K562 (cell line): ENCODE data around the gene UNC79. TPM values are rescaled to one million over a fixed set of nuclear protein-coding genes. Genes with fewer than 3 reads are reported as not detected.

ENCODE experiments used
- ATAC-seq: fragments of 200-7000 bp; cut with Tn5 transposase; 3 replicates; pipeline ENCODE4 v1.9.1; 2020; ENCODE audit warnings: moderate library complexity
- BruUV-seq: library from RNA; stranded (reverse); fragments of 400-500 nt; replicated peaks from 2 replicates; lab custom pipeline; 2021; lab: Mats Ljungman, UMichigan
- CTCF ChIA-PET: fragments of 300-600 bp; formaldehyde crosslinking; extraction: SDS; loops from one replicate; lab custom pipeline; 2021; ENCODE audit warnings: low intra/inter-chr PET ratio; lab: Yijun Ruan, JAX
- POLR2A ChIA-PET: fragments of 300-600, 350-650 bp; sonication (Branson Sonifier 250); formaldehyde crosslinking; extraction: SDS; loops from one replicate; lab custom pipeline; 2021; ENCODE audit warnings: antibody characterized with exemption, inconsistent platforms; lab: Yijun Ruan, JAX
- DNase-seq, 4 experiments: peaks; one replicate each; pipeline versions ENCODE4 v3.0.0 to v3.0.0-alpha.2; 2011 to 2018; ENCODE audit warnings: low spot score in 3 of 4, mixed read lengths in 3 of 4; ENCODE audit errors: extremely low read depth in 1 of 4
- FAIRE-seq: peaks from 2 replicates; lab custom pipeline; 2011; peaks lifted over from hg19 to GRCh38; lab: Jason Lieb, UNC
- H2AFZ ChIP-seq: 2 replicates; pipeline ENCODE4 v1.6.0; 2011; ENCODE audit warnings: low read depth, low read length, control low read depth, inconsistent platforms
- H3K27ac ChIP-seq: fragments of 200-600 bp; 3 replicates; pipeline ENCODE4 v1.8.0; 2011; ENCODE audit warnings: low read depth, mild to moderate bottlenecking, control low read depth, inconsistent platforms, low read length, moderate library complexity, mixed read lengths; ENCODE audit errors: extremely low read depth
- H3K27me3 ChIP-seq, 2 experiments: fragments of 300-600 bp in 1 of 2; 2 replicates in 1 of 2; 3 replicates in 1 of 2; pipeline versions ENCODE4 v1.6.0 to v1.8.0; 2011; ENCODE audit warnings: inconsistent platforms in 2 of 2, low read length in 2 of 2, mild to moderate bottlenecking in 1 of 2, mixed read lengths in 1 of 2, moderate library complexity in 1 of 2; ENCODE audit not compliant: control insufficient read depth in 2 of 2, insufficient read depth in 2 of 2
- H3K36me3 ChIP-seq: fragments of 300-600 bp; 3 replicates; pipeline ENCODE4 v1.8.0; 2011; ENCODE audit warnings: mild to moderate bottlenecking, low read length, inconsistent platforms; ENCODE audit not compliant: control insufficient read depth, insufficient read depth
- H3K4me1 ChIP-seq, 2 experiments: fragments of 200-600 bp in 1 of 2; replicated peaks in 1 of 2; 2 replicates in 1 of 2; 3 replicates in 1 of 2; pipeline versions ENCODE4 v1.5.1 to v1.8.0; 2011; ENCODE audit warnings: inconsistent platforms in 2 of 2, low read length in 2 of 2, mild to moderate bottlenecking in 1 of 2, mixed read lengths in 1 of 2, moderate library complexity in 1 of 2; ENCODE audit not compliant: control insufficient read depth in 2 of 2, insufficient read depth in 2 of 2
- H3K4me2 ChIP-seq: 2 replicates; pipeline ENCODE4 v1.6.1; 2011; ENCODE audit warnings: low read length, control low read depth, inconsistent platforms, mixed read lengths; ENCODE audit not compliant: insufficient read depth
- H3K4me3 ChIP-seq: fragments of 200-600 bp; sonication (generic), shearing (Covaris generic); 2 replicates; pipeline ENCODE4 v1.5.1; 2016; ENCODE audit warnings: control low read depth, inconsistent platforms
- H3K79me2 ChIP-seq: fragments of 200-600 bp; 3 replicates; pipeline ENCODE4 v1.8.0; 2011; ENCODE audit warnings: low read length, inconsistent platforms; ENCODE audit not compliant: control insufficient read depth, insufficient read depth
- H3K9ac ChIP-seq, 2 experiments: 2 replicates each; pipeline versions ENCODE4 v1.6.0 to v1.6.1; 2011; ENCODE audit warnings: low read depth in 2 of 2, low read length in 2 of 2, control low read depth in 1 of 2, inconsistent platforms in 1 of 2, mild to moderate bottlenecking in 1 of 2, mixed read lengths in 1 of 2; ENCODE audit not compliant: insufficient read depth in 1 of 2
- H3K9me1 ChIP-seq: one replicate; pipeline ENCODE4 v1.6.0; 2011; ENCODE audit warnings: inconsistent platforms, mild to moderate bottlenecking, low read length, moderate library complexity; ENCODE audit not compliant: control insufficient read depth, insufficient read depth
- H3K9me3 ChIP-seq: replicated peaks from 2 replicates; pipeline ENCODE4 v1.5.1; 2011; ENCODE audit warnings: low read depth, low read length, inconsistent platforms; ENCODE audit not compliant: control insufficient read depth, insufficient read depth
- H4K20me1 ChIP-seq: replicated peaks from 2 replicates; pipeline ENCODE4 v1.6.1; 2011; ENCODE audit warnings: low read length, inconsistent platforms, mixed read lengths; ENCODE audit not compliant: control insufficient read depth, insufficient read depth
- CTBP1 ChIP-seq: fragments of 450-650 bp; IDR thresholded peaks from 2 replicates; pipeline ENCODE4 v1.6.1; 2016; ENCODE audit warnings: borderline replicate concordance
- CTCF ChIP-seq, 3 experiments: IDR thresholded peaks in 2 of 3; conservative IDR thresholded peaks in 1 of 3; 2 replicates each; pipeline ENCODE4 v1.5.1; 2011 to 2012; ENCODE audit warnings: low read length in 3 of 3, mild to moderate bottlenecking in 3 of 3, control low read depth in 2 of 3, improper control_type of control experiment in 1 of 3, inconsistent platforms in 1 of 3, low read depth in 1 of 3, mixed read lengths in 1 of 3, moderate library complexity in 1 of 3; ENCODE audit not compliant: insufficient read depth in 2 of 3
- GTF2B ChIP-seq: IDR thresholded peaks from 2 replicates; pipeline ENCODE4 v1.6.1; 2011; ENCODE audit not compliant: insufficient read length; ENCODE audit errors: extremely low read depth
- KAT8 ChIP-seq: fragments of 450-650 bp; IDR thresholded peaks from 2 replicates; pipeline ENCODE4 v1.6.1; 2016; ENCODE audit warnings: low read depth, mild to moderate bottlenecking
- NR1H2 ChIP-seq: sonication (generic); formaldehyde crosslinking; IDR thresholded peaks from 2 replicates; pipeline ENCODE4 v1.4.0; 2020; ENCODE audit warnings: mild to moderate bottlenecking, missing genetic modification reagents
- NUFIP1 ChIP-seq: fragments of 450-650 bp; IDR thresholded peaks from 2 replicates; pipeline ENCODE4 v1.6.1; 2018; ENCODE audit not compliant: partially characterized antibody
- SMARCA5 ChIP-seq: fragments of 450-650 bp; IDR thresholded peaks from 2 replicates; pipeline ENCODE4 v1.6.1; 2016
- SRSF7 ChIP-seq: fragments of 200-400 bp; formaldehyde crosslinking; optimal IDR thresholded peaks from 2 replicates; pipeline ENCODE3; 2017; ENCODE audit warnings: mild to moderate bottlenecking, low read depth, low read length
- ZNF133 ChIP-seq: fragments of 250-450 bp; sonication (Bioruptor Pico); IDR thresholded peaks from 2 replicates; pipeline ENCODE4 v1.4.0; 2020; ENCODE audit warnings: mild to moderate bottlenecking
- ZNF224 ChIP-seq: sonication (generic); formaldehyde crosslinking; IDR thresholded peaks from 2 replicates; pipeline ENCODE4 v1.8.0; 2022; ENCODE audit warnings: mild to moderate bottlenecking, missing genetic modification reagents
- ZNF436 ChIP-seq: fragments of 250-450, 450-650 bp; sonication (Bioruptor Pico); formaldehyde crosslinking; IDR thresholded peaks from 2 replicates; pipeline ENCODE4 v1.7.0; 2020; ENCODE audit warnings: mild to moderate bottlenecking
- WGBS: fragments of 100-300 bp; shearing (Covaris generic); methylation state at CpG from one replicate; pipeline ENCODE4 v1.1.6; 2016; ENCODE audit warnings: low coverage, mixed read lengths; ENCODE audit not compliant: insufficient coverage; ENCODE audit errors: missing lambda C conversion rate; 5-methylcytosine and 5-hydroxymethylcytosine counted together
- in situ Hi-C: fragments of 300-500 bp; cut with MboI; formaldehyde crosslinking; loops from 4 replicates; pipeline ENCODE4 v1.15.0; 2018; ENCODE audit warnings: inconsistent platforms, mixed read lengths
- intact Hi-C: fragments of 100-400 bp; cut with micrococcal nuclease; formaldehyde crosslinking; loops from 2 replicates; pipeline ENCODE4 v1.14.2; 2022
- polyA plus RNA-seq, 8 experiments: library from polyadenylated mRNA; depleted of rRNA in 4 of 8; stranded (reverse) in 5 of 8; unstranded in 3 of 8; fragments of >200 nt; fragmentation: Nextera tagmentation in 2 of 8; fragmentation: Illumina TruSeq in 1 of 8; extraction: Ambion mirVana in 2 of 8; extraction: Trizol in 1 of 8; gene quantifications; 2 replicates each; pipeline versions ENCODE4 v1.2.1 to v1.2.3, GENCODE V29; 2011 to 2014; ENCODE audit warnings: inconsistent platforms in 1 of 8, missing spikeins in 1 of 8
- total RNA-seq, 7 experiments: library from RNA; depleted of rRNA in 6 of 7; stranded (reverse); fragments of >200 nt in 6 of 7; fragmentation: Illumina TruSeq in 2 of 7; extraction: Trizol in 2 of 7; gene quantifications; 2 replicates each; pipeline versions ENCODE4 v1.2.1 to v1.2.3, GENCODE V29; 2011 to 2021; ENCODE audit warnings: low replicate concordance in 1 of 7
- TF ChIP-seq, protein P1 (sequence below): sonication (generic); formaldehyde crosslinking; IDR thresholded peaks from 2 replicates; pipeline ENCODE4 v1.8.0; 2023; ENCODE audit warnings: mild to moderate bottlenecking, missing genetic modification reagents

The UNC79 gene
- total and polyA plus RNA-seq, 9 of the 15 experiments (the other 6 are each of a cell fraction or from before 2014, with no cell fraction given) = under 0.01 to 0.04 (median 0.01) TPM; not detected in 6

- TF ChIP-seq SMARCA5 = no peak
- TF ChIP-seq, all 486 proteins: peak for 0
Measured at GRCh38 chr14:93707475-93707874, 276.7 kb downstream of the UNC79 start (continued).

GRCh38 chr14:93708311-93708734, 277.6 kb downstream of the UNC79 start:
- no peak overlapping the region for H3K9ac ChIP-seq
- WGBS = 0% methylated on average over 6 of the region's 6 CpGs
- no peaks in the 10 kb centered on the region for H3K9me3 ChIP-seq
- BruUV-seq = no TSS peak
- in situ Hi-C loops = no loop called here
- ATAC-seq = no peak
- CTCF ChIA-PET = no interaction called here
- no peak overlapping the region for H3K4me2 ChIP-seq
- no peaks in the 10 kb centered on the region for H3K4me1 ChIP-seq
- DNase-seq = no peak
- H3K9me1 ChIP-seq = no peaks in the 10 kb centered on the region
- no peaks in the 10 kb centered on the region for H3K36me3 ChIP-seq
- peaks cover 3 to 12% of the 10 kb centered on the region in 2 experiments; a peak in 3 of 5 replicates for H3K27me3 ChIP-seq
- no peak for FAIRE-seq
- no peak overlapping the region for H3K27ac ChIP-seq
- no peak overlapping the region for H2AFZ ChIP-seq
- no peak overlapping the region for H3K4me3 ChIP-seq
- intact Hi-C loops = no loop called here
- POLR2A ChIA-PET = no interaction called here
- no peaks in the 10 kb centered on the region for H3K79me2 ChIP-seq
- no peaks in the 10 kb centered on the region for H4K20me1 ChIP-seq
- TF ChIP-seq NR1H2 (CRISPR knock-in tag) (no peak), SRSF7 (no peak), KAT8 (no peak), ZNF436 (no peak), ZNF133 (CRISPR knock-in tag) (no peak), GTF2B (no peak), NUFIP1 (no peak), ZNF224 (CRISPR knock-in tag) (no peak), CTBP1 (no peak), CTCF (IDR thresholded peaks at IDR 0.05 in 2 of 3, conservative IDR thresholded peaks at IDR 0.05 in 1 of 3; ENCODE audit: insufficient read depth in 2 of 3, low read depth in 1 of 3, low read length in 3 of 3) (no peak)
- TF ChIP-seq, protein P1, sequence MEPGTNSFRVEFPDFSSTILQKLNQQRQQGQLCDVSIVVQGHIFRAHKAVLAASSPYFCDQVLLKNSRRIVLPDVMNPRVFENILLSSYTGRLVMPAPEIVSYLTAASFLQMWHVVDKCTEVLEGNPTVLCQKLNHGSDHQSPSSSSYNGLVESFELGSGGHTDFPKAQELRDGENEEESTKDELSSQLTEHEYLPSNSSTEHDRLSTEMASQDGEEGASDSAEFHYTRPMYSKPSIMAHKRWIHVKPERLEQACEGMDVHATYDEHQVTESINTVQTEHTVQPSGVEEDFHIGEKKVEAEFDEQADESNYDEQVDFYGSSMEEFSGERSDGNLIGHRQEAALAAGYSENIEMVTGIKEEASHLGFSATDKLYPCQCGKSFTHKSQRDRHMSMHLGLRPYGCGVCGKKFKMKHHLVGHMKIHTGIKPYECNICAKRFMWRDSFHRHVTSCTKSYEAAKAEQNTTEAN (CRISPR knock-in tag) = no peak
